Liver (tissue), 9 donors: ENCODE measurements around the gene METTL23. TPM values are rescaled to one million over a fixed set of nuclear protein-coding genes. Genes with fewer than 3 reads are reported as not detected.

ENCODE experiments used
- DNase-seq: peaks from one replicate; pipeline ENCODE4 v3.0.0-alpha.2; 2017; ENCODE audit warnings: low spot score
- H3K27ac ChIP-seq, 2 donors: one replicate each; pipeline ENCODE4 v1.7.0; 2013; ENCODE audit warnings: inconsistent platforms in 2 of 2, low read length in 2 of 2, control low read depth in 1 of 2, low read depth in 1 of 2, mild to moderate bottlenecking in 1 of 2
- H3K27me3 ChIP-seq, 4 donors: one replicate each; pipeline versions ENCODE4 v1.6.1 to v1.7.0; 2013; ENCODE audit warnings: low read length in 3 of 4, inconsistent platforms in 1 of 4, mild to moderate bottlenecking in 1 of 4, moderate library complexity in 1 of 4; ENCODE audit not compliant: control insufficient read depth in 4 of 4, insufficient read depth in 4 of 4
- H3K36me3 ChIP-seq, 4 donors: one replicate each; pipeline versions ENCODE4 v1.6.1 to v1.7.0; 2013; ENCODE audit warnings: low read length in 3 of 4, mild to moderate bottlenecking in 3 of 4, low read depth in 1 of 4, moderate library complexity in 1 of 4; ENCODE audit not compliant: control insufficient read depth in 4 of 4, insufficient read depth in 3 of 4
- H3K4me1 ChIP-seq, 4 donors: one replicate each; pipeline versions ENCODE4 v1.6.1 to v1.7.0; 2013; ENCODE audit warnings: low read length in 3 of 4, mild to moderate bottlenecking in 3 of 4, moderate library complexity in 1 of 4; ENCODE audit not compliant: control insufficient read depth in 4 of 4, insufficient read depth in 4 of 4
- H3K4me3 ChIP-seq, 3 donors: one replicate each; pipeline versions ENCODE4 v1.6.1 to v1.7.0; 2013; ENCODE audit warnings: low read length in 3 of 3, control low read depth in 1 of 3, low read depth in 1 of 3, mild to moderate bottlenecking in 1 of 3
- H3K9ac ChIP-seq, 2 donors: one replicate each; pipeline ENCODE4 v1.7.0; 2013; ENCODE audit warnings: low read length in 2 of 2, mild to moderate bottlenecking in 2 of 2, moderate library complexity in 2 of 2, control low read depth in 1 of 2, low read depth in 1 of 2
- H3K9me3 ChIP-seq, 4 donors: one replicate each; pipeline versions ENCODE4 v1.6.1 to v1.7.0; 2013; ENCODE audit warnings: low read length in 3 of 4; ENCODE audit not compliant: control insufficient read depth in 4 of 4
- EGR1 ChIP-seq, 2 donors: IDR thresholded peaks; 2 replicates each; pipeline ENCODE4 v1.6.1; 2016 to 2018; ENCODE audit warnings: antibody characterized with exemption in 2 of 2, low read depth in 2 of 2
- FOXA1 ChIP-seq: IDR thresholded peaks from 2 replicates; pipeline ENCODE4 v1.6.1; 2016; ENCODE audit warnings: antibody characterized with exemption
- FOXA2 ChIP-seq: IDR thresholded peaks from 2 replicates; pipeline ENCODE4 v1.6.1; 2016; ENCODE audit warnings: antibody characterized with exemption
- GABPA ChIP-seq, 2 donors: IDR thresholded peaks in 1 of 2; conservative IDR thresholded peaks in 1 of 2; 2 replicates each; pipeline ENCODE4 v1.6.1; 2016; ENCODE audit warnings: antibody characterized with exemption in 2 of 2, mild to moderate bottlenecking in 1 of 2, moderate library complexity in 1 of 2
- HNF4A ChIP-seq, 2 donors: conservative IDR thresholded peaks; 2 replicates each; pipeline ENCODE4 v1.6.1; 2016; ENCODE audit warnings: antibody characterized with exemption in 2 of 2, mild to moderate bottlenecking in 2 of 2
- HNF4G ChIP-seq: IDR thresholded peaks from 2 replicates; pipeline ENCODE4 v1.6.1; 2016; ENCODE audit warnings: antibody characterized with exemption
- JUND ChIP-seq, 2 donors: IDR thresholded peaks; 2 replicates each; pipeline ENCODE4 v1.6.1; 2016; ENCODE audit warnings: antibody characterized with exemption in 2 of 2
- NR2F2 ChIP-seq: IDR thresholded peaks from 2 replicates; pipeline ENCODE4 v1.6.1; 2016; ENCODE audit warnings: antibody characterized with exemption
- RAD21 ChIP-seq, 2 donors: IDR thresholded peaks; 2 replicates each; pipeline ENCODE4 v1.6.1; 2016; ENCODE audit warnings: antibody characterized with exemption in 2 of 2, mild to moderate bottlenecking in 2 of 2
- RXRA ChIP-seq, 2 donors: IDR thresholded peaks; 2 replicates each; pipeline ENCODE4 v1.6.1; 2017 to 2018; ENCODE audit warnings: antibody characterized with exemption in 2 of 2, mild to moderate bottlenecking in 1 of 2
- TAF1 ChIP-seq: conservative IDR thresholded peaks from 2 replicates; pipeline ENCODE4 v1.6.1; 2016; ENCODE audit warnings: antibody characterized with exemption, mild to moderate bottlenecking
- YY1 ChIP-seq: IDR thresholded peaks from 2 replicates; pipeline ENCODE4 v1.6.1; 2016; ENCODE audit warnings: antibody characterized with exemption, mild to moderate bottlenecking
- WGBS: extraction: QIAGEN DNeasy Blood & Tissue Kit; methylation state at CpG from one replicate; pipeline ENCODE4 v1.1.7; 2013; 5-methylcytosine and 5-hydroxymethylcytosine counted together
- polyA plus RNA-seq, 2 donors: library from polyadenylated mRNA; stranded (reverse) in 1 of 2; unstranded in 1 of 2; fragments of 200-250 nt in 1 of 2; fragments of >200 nt in 1 of 2; fragmentation: Nextera tagmentation in 1 of 2; extraction: Ambion mirVana in 1 of 2; gene quantifications; one replicate each; pipeline versions ENCODE4 v1.2.1 to v1.2.3, GENCODE V29; 2013 to 2015
- total RNA-seq, 2 donors: library from RNA; depleted of rRNA; stranded (reverse); fragments of >200 nt; gene quantifications; one replicate each; pipeline ENCODE4 v1.2.3, GENCODE V29; 2014
- TF ChIP-seq, protein P1 (sequence below): IDR thresholded peaks from 2 replicates; pipeline ENCODE4 v1.6.1; 2016; ENCODE audit warnings: antibody characterized with exemption
- TF ChIP-seq, protein P2 (sequence below): IDR thresholded peaks from 2 replicates; pipeline ENCODE4 v1.6.1; 2016; ENCODE audit warnings: antibody characterized with exemption
- TF ChIP-seq, protein P3 (sequence below): IDR thresholded peaks from 2 replicates; pipeline ENCODE4 v1.6.1; 2016; ENCODE audit warnings: antibody characterized with exemption
- TF ChIP-seq, protein P4 (sequence below): fragments of 150-350 bp; IDR thresholded peaks from 2 replicates; pipeline ENCODE4 v1.5.1; 2017; ENCODE audit warnings: improper control_type of control experiment, low read depth, low read length; ENCODE audit not compliant: missing input control
- TF ChIP-seq, protein P5 (sequence below): IDR thresholded peaks from 2 replicates; pipeline ENCODE4 v1.6.1; 2016; ENCODE audit warnings: antibody characterized with exemption, mild to moderate bottlenecking
- donor health status: healthy.
- donor health status: healthy.
- donor health status: healthy.
- donor health status: healthy.
- donor health status: healthy.

METTL23 gene, protein sequence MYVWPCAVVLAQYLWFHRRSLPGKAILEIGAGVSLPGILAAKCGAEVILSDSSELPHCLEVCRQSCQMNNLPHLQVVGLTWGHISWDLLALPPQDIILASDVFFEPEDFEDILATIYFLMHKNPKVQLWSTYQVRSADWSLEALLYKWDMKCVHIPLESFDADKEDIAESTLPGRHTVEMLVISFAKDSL
- total RNA-seq: 10 to 100 TPM; 15.6 to 17.4 TPM
- 10 to 100 TPM; 26.8 to 37.2 TPM for polyA plus RNA-seq

DNA sequence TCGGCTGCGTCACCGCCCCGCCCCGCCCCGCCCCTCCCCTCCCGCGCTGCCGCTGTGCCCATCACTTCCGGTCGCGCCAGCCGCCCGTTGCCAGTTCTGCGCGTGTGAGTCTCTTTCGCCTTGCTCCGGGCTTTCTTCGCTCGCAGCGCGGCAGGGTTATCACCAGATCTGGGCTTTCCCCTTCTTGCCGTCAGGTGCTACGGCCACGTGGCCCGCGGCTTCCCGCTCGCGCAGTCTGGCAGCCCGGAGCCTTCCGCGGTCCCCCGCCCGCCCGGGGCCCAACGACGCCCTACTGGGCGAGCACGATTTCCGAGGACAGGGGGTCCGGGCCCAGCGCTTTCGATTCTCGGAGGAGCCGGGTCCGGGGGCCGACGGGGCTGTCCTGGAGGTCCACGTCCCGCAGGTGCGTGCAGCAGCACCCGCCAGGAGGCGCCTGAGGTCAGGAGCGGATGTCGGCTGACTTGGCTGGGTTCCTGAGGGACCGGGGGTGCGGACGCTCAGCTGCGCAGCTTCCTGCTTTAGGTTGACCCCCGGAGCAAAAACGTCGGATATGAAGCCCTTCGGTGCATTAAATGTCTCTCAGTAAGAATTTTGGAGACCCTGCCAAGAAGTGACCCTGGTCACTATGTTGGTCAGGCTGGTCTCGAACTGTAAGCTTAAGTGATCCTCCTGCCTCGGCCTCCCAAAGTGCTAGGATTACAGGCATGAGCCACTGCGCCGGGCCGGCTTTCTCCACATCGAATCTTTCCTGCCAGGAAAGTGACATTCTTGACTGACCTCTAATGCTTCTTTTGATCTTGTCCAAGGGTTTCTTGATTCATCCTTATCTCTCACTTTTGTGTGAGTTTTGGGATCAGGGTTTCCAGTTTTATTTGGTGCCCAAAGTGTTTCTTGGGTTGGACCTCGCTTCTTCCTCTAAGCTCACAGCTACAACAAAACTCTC is at the start of gene METTL23:
METTL23 (plus strand) TSS at position 64 of the 943 bp plus-strand sequence. CDS start 2,872 bp downstream, outside the sequence.
- TF ChIP-seq, protein P1, sequence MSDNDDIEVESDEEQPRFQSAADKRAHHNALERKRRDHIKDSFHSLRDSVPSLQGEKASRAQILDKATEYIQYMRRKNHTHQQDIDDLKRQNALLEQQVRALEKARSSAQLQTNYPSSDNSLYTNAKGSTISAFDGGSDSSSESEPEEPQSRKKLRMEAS: no peak
- TF ChIP-seq, protein P2, sequence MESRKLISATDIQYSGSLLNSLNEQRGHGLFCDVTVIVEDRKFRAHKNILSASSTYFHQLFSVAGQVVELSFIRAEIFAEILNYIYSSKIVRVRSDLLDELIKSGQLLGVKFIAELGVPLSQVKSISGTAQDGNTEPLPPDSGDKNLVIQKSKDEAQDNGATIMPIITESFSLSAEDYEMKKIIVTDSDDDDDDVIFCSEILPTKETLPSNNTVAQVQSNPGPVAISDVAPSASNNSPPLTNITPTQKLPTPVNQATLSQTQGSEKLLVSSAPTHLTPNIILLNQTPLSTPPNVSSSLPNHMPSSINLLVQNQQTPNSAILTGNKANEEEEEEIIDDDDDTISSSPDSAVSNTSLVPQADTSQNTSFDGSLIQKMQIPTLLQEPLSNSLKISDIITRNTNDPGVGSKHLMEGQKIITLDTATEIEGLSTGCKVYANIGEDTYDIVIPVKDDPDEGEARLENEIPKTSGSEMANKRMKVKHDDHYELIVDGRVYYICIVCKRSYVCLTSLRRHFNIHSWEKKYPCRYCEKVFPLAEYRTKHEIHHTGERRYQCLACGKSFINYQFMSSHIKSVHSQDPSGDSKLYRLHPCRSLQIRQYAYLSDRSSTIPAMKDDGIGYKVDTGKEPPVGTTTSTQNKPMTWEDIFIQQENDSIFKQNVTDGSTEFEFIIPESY: no peak
- no peak for TF ChIP-seq FOXA2
- TF ChIP-seq NR2F2: no peak
- no peak for TF ChIP-seq YY1
- TF ChIP-seq RXRA (IDR thresholded peaks at IDR 0.05): peak; percentile 30 to 71
- no peak for TF ChIP-seq HNF4G
- no peak for TF ChIP-seq FOXA1
- TF ChIP-seq JUND (IDR thresholded peaks at IDR 0.05): peak in 1 of 2 donors; percentile 2
- TF ChIP-seq RAD21 (IDR thresholded peaks at IDR 0.05): peak in 1 of 2 donors; percentile 31
- TF ChIP-seq, protein P3, sequence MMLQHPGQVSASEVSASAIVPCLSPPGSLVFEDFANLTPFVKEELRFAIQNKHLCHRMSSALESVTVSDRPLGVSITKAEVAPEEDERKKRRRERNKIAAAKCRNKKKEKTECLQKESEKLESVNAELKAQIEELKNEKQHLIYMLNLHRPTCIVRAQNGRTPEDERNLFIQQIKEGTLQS: no peak
- TF ChIP-seq, protein P4, sequence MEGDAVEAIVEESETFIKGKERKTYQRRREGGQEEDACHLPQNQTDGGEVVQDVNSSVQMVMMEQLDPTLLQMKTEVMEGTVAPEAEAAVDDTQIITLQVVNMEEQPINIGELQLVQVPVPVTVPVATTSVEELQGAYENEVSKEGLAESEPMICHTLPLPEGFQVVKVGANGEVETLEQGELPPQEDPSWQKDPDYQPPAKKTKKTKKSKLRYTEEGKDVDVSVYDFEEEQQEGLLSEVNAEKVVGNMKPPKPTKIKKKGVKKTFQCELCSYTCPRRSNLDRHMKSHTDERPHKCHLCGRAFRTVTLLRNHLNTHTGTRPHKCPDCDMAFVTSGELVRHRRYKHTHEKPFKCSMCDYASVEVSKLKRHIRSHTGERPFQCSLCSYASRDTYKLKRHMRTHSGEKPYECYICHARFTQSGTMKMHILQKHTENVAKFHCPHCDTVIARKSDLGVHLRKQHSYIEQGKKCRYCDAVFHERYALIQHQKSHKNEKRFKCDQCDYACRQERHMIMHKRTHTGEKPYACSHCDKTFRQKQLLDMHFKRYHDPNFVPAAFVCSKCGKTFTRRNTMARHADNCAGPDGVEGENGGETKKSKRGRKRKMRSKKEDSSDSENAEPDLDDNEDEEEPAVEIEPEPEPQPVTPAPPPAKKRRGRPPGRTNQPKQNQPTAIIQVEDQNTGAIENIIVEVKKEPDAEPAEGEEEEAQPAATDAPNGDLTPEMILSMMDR: peak; percentile 36
- TF ChIP-seq HNF4A (conservative IDR thresholded peaks at IDR 0.05): no peak
- peak; percentile 29 to 76 for TF ChIP-seq GABPA (IDR thresholded peaks at IDR 0.05 in 1 of 2, conservative IDR thresholded peaks at IDR 0.05 in 1 of 2)
- no peak for TF ChIP-seq EGR1 (IDR thresholded peaks at IDR 0.05; ENCODE audit: low read depth in 2 of 2)
- no peak for TF ChIP-seq TAF1
- TF ChIP-seq, protein P5, sequence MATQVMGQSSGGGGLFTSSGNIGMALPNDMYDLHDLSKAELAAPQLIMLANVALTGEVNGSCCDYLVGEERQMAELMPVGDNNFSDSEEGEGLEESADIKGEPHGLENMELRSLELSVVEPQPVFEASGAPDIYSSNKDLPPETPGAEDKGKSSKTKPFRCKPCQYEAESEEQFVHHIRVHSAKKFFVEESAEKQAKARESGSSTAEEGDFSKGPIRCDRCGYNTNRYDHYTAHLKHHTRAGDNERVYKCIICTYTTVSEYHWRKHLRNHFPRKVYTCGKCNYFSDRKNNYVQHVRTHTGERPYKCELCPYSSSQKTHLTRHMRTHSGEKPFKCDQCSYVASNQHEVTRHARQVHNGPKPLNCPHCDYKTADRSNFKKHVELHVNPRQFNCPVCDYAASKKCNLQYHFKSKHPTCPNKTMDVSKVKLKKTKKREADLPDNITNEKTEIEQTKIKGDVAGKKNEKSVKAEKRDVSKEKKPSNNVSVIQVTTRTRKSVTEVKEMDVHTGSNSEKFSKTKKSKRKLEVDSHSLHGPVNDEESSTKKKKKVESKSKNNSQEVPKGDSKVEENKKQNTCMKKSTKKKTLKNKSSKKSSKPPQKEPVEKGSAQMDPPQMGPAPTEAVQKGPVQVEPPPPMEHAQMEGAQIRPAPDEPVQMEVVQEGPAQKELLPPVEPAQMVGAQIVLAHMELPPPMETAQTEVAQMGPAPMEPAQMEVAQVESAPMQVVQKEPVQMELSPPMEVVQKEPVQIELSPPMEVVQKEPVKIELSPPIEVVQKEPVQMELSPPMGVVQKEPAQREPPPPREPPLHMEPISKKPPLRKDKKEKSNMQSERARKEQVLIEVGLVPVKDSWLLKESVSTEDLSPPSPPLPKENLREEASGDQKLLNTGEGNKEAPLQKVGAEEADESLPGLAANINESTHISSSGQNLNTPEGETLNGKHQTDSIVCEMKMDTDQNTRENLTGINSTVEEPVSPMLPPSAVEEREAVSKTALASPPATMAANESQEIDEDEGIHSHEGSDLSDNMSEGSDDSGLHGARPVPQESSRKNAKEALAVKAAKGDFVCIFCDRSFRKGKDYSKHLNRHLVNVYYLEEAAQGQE: peak; percentile 4
- Histone ChIP-seq H3K4me1 (peaks cover 12 to 25% (median 21%) of the 10 kb centered on the region in 4 donors), H3K9me3 (no peaks in the 10 kb centered on the region), H3K9ac (peak within 1 kb of the TSS; percentile 90 to 96), H3K27ac (peak within 1 kb of the TSS; percentile 100), H3K27me3 (no peaks in the 10 kb centered on the region), H3K4me3 (peak within 1 kb of the TSS; percentile 86 to 94 (median 93)), H3K36me3 (peaks cover 11 to 21% (median 20%) of the 10 kb centered on the region in 4 donors)
- peak; percentile 84 for DNase-seq
- WGBS: 2% methylated on average over 71 of the region's 71 CpGs
